Kidney epithelial cell (primary cell): ENCODE measurements around the gene USP9Y. TPM values are rescaled to one million over a fixed set of nuclear protein-coding genes. Genes with fewer than 3 reads are reported as not detected.

Source experiments
- DNase-seq: peaks from one replicate; pipeline ENCODE4 v3.0.0-alpha.2; 2010; ENCODE audit warnings: low read depth
- H3K27me3 ChIP-seq: 2 replicates; pipeline ENCODE4 v1.6.0; 2011; ENCODE audit warnings: low read length; ENCODE audit not compliant: control insufficient read depth, insufficient read depth
- H3K36me3 ChIP-seq: 2 replicates; pipeline ENCODE4 v1.5.1; 2011; ENCODE audit warnings: low read length; ENCODE audit not compliant: control insufficient read depth, insufficient read depth
- H3K4me3 ChIP-seq: 2 replicates; pipeline ENCODE4 v1.5.1; 2011; ENCODE audit warnings: low read depth, mild to moderate bottlenecking, control low read depth, low read length
- total RNA-seq: library from RNA; depleted of rRNA; stranded (reverse); fragments of >200 nt; gene quantifications from 2 replicates; pipeline ENCODE4 v1.2.3, GENCODE V29; 2015
- TF ChIP-seq, protein P1 (sequence below): IDR thresholded peaks from 2 replicates; pipeline ENCODE4 v1.5.1; 2011; ENCODE audit warnings: mild to moderate bottlenecking, moderate library complexity, low read length, control low read depth, inconsistent platforms; ENCODE audit not compliant: insufficient read depth, poor library complexity, severe bottlenecking

USP9Y gene
- total RNA-seq, 1 donor from 2014 or later: 24.6 TPM

DNA sequence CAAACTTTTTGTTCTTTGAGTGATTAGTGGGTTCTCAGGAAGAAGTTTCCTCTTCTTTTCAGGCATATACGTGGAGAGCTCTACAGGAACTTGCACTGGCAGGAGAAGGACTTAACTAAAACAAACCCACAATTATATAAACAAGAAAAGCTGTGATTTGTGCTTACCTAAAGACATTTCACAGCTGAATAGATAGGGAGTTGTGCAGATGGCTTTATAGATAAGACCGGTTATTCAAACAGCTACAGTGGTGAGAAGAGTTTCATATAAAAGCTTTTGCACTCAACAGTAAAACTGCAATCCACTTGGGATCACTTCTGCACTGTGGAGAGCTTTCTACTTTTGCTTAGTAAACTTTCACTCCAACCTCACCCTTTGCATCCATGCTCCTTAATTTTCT lies 197.6 kb downstream of the USP9Y start:
- DNase-seq: no peak
- no peaks in the 10 kb centered on the region for H3K36me3 ChIP-seq
- TF ChIP-seq, protein P1, sequence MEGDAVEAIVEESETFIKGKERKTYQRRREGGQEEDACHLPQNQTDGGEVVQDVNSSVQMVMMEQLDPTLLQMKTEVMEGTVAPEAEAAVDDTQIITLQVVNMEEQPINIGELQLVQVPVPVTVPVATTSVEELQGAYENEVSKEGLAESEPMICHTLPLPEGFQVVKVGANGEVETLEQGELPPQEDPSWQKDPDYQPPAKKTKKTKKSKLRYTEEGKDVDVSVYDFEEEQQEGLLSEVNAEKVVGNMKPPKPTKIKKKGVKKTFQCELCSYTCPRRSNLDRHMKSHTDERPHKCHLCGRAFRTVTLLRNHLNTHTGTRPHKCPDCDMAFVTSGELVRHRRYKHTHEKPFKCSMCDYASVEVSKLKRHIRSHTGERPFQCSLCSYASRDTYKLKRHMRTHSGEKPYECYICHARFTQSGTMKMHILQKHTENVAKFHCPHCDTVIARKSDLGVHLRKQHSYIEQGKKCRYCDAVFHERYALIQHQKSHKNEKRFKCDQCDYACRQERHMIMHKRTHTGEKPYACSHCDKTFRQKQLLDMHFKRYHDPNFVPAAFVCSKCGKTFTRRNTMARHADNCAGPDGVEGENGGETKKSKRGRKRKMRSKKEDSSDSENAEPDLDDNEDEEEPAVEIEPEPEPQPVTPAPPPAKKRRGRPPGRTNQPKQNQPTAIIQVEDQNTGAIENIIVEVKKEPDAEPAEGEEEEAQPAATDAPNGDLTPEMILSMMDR: no peak
- no peak overlapping the region for H3K4me3 ChIP-seq
- H3K27me3 ChIP-seq: no peaks in the 10 kb centered on the region

GRCh38 chrY:12904618-12905516 lies 203.8 kb downstream of the USP9Y start, which contains the start of gene DDX3Y:
Gene DDX3Y, plus strand, starts transcription at chrY:12904868. Its CDS starts 69 bp downstream, at chrY:12904937.
- no peak for DNase-seq
- H3K4me3 ChIP-seq: no peak within 1 kb of the TSS
- no peaks in the 10 kb centered on the region for H3K36me3 ChIP-seq
- TF ChIP-seq, protein P1: no peak
- H3K27me3 ChIP-seq: no peaks in the 10 kb centered on the region

GRCh38 chrY:12905517-12905872 lies 204.5 kb downstream of the USP9Y start:
- H3K36me3 ChIP-seq: no peaks in the 10 kb centered on the region
- H3K4me3 ChIP-seq: no peak overlapping the region
- no peak for DNase-seq

DNA sequence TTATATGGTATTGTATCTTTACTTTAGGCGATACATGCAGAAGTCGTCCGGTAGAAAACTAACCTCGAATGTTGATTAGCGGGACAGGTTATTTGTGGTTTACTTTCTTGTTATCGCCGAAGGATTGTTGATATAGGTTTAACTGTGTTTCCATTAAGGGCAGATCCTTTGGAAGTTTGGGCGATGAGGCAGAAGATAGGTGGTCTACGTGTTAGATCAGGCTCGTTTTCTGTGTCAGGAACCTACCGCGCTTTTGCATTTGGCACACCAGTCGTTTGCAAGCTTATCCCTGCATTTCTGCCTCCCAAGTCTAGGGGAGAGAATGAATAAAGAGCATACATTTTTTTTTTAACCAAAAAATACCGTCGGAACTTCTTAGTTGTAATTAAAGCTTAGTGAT lies 204.9 kb downstream of the USP9Y start:
- no peak overlapping the region for H3K4me3 ChIP-seq
- H3K27me3 ChIP-seq: no peaks in the 10 kb centered on the region
- no peak for DNase-seq
- H3K36me3 ChIP-seq: no peaks in the 10 kb centered on the region
- TF ChIP-seq, protein P1: no peak

More at GRCh38 chrY:12905517-12905872, 204.5 kb downstream of the USP9Y start:
- H3K27me3 ChIP-seq: no peaks in the 10 kb centered on the region
- TF ChIP-seq, protein P1: no peak

Other genes with a start within 250 kb of the USP9Y start
- gene DDX3Y, start 203.6 kb downstream of the USP9Y start, total RNA-seq: 30.4 and 35.7 TPM in 2 replicates